ENCODE results near the gene CNTN6.

GRCh38 chr3:1287815-1288214 lies 195.0 kb downstream of the CNTN6 start:
- TF ChIP-seq POLR2A (IDR thresholded peaks at IDR 0.05): no peak
- no peak for TF ChIP-seq CTCF (IDR thresholded peaks at IDR 0.05 in 4 of 5, conservative IDR thresholded peaks at IDR 0.05 in 1 of 5)

All from gastrocnemius medialis (tissue), 4 donors.